HL-60 (cell line): Measurements from ENCODE around the gene PRR18.

Experiments
- DNase-seq, 2 experiments: peaks; one replicate each; pipeline ENCODE4 v3.0.0-alpha.2; 2010 to 2020; ENCODE audit warnings: low read depth in 1 of 2, low spot score in 1 of 2
- H3K27ac ChIP-seq: fragments of 250-450 bp; sonication (Bioruptor Pico); replicated peaks from 2 replicates; pipeline ENCODE4 v1.5.1; 2020; ENCODE audit warnings: mild to moderate bottlenecking, moderate library complexity
- H3K27me3 ChIP-seq: fragments of 250-450 bp; sonication (Bioruptor Pico); 2 replicates; pipeline ENCODE4 v1.5.1; 2021; ENCODE audit warnings: mild to moderate bottlenecking, moderate library complexity; ENCODE audit not compliant: insufficient read depth, poor library complexity, severe bottlenecking
- H3K4me3 ChIP-seq: replicated peaks from 2 replicates; pipeline ENCODE4 v1.5.1; 2011; ENCODE audit warnings: mild to moderate bottlenecking, control low read depth, low read length; ENCODE audit not compliant: insufficient read depth
- GABPA ChIP-seq: IDR thresholded peaks from 2 replicates; pipeline ENCODE4 v1.6.1; 2012; ENCODE audit warnings: low read depth
- POLR2AphosphoS5 ChIP-seq: IDR thresholded peaks from 2 replicates; pipeline ENCODE4 v1.6.1; 2012; ENCODE audit warnings: low read depth
- SPI1 ChIP-seq: IDR thresholded peaks from 2 replicates; pipeline ENCODE4 v1.6.1; 2012; ENCODE audit warnings: low read depth, mild to moderate bottlenecking, borderline replicate concordance
- TF ChIP-seq, protein P1 (sequence below): IDR thresholded peaks from 2 replicates; pipeline ENCODE4 v1.6.1; 2012; ENCODE audit warnings: low read depth; ENCODE audit not compliant: insufficient replicate concordance
- TF ChIP-seq, protein P2 (sequence below): IDR thresholded peaks from one replicate; pipeline ENCODE4 v1.5.1; 2011; ENCODE audit warnings: low read length, control low read depth, inconsistent platforms; ENCODE audit not compliant: insufficient read depth

Gene PRR18

DNA sequence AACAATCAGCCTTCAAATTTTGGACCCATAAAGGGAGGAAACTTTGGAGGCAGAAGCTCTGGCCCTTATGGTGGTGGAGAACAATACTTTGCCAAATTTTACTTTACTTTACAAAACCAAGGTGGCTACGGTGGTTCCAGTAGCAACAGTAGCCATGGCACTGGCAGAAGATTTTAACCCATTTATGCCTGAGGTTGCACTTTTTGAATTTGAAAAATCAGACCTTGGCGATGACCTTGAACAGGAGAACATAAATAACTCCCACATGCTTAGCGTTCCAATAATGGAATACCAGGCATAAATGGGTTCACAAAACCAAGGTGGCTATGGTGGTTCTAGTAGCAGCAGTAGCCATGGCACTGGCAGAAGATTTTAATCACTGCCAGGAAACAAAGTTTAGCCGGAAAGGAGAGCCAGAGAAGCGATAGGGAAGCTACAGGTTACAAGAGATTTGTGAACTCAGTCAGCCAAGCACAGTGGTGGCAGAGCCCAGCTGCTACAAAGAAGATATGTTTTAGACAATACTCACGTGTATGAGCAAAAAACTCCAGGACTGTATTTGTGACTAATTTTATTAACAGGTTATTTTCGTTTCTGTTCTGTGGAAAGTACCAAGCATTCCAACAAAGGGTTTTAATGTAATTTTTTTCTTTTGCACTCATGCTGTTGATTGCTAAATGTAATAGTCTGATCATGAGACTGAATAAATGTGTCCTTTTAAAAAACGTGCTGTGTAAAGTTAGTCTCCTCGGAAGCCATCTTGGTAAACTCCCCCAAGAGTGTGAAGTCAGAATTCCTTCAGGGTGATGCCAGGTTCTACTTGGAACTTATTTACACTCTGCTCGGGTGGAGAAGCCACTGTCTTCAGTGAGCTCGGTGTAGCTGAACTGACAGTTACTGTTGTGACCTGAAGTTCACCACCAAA, 27.4 kb upstream of the PRR18 start:
- Histone ChIP-seq H3K27ac (no peak overlapping the region), H3K27me3 (no peaks in the 10 kb centered on the region), H3K4me3 (no peak overlapping the region)
- TF ChIP-seq, protein P1, sequence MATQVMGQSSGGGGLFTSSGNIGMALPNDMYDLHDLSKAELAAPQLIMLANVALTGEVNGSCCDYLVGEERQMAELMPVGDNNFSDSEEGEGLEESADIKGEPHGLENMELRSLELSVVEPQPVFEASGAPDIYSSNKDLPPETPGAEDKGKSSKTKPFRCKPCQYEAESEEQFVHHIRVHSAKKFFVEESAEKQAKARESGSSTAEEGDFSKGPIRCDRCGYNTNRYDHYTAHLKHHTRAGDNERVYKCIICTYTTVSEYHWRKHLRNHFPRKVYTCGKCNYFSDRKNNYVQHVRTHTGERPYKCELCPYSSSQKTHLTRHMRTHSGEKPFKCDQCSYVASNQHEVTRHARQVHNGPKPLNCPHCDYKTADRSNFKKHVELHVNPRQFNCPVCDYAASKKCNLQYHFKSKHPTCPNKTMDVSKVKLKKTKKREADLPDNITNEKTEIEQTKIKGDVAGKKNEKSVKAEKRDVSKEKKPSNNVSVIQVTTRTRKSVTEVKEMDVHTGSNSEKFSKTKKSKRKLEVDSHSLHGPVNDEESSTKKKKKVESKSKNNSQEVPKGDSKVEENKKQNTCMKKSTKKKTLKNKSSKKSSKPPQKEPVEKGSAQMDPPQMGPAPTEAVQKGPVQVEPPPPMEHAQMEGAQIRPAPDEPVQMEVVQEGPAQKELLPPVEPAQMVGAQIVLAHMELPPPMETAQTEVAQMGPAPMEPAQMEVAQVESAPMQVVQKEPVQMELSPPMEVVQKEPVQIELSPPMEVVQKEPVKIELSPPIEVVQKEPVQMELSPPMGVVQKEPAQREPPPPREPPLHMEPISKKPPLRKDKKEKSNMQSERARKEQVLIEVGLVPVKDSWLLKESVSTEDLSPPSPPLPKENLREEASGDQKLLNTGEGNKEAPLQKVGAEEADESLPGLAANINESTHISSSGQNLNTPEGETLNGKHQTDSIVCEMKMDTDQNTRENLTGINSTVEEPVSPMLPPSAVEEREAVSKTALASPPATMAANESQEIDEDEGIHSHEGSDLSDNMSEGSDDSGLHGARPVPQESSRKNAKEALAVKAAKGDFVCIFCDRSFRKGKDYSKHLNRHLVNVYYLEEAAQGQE: no peak
- TF ChIP-seq, protein P2, sequence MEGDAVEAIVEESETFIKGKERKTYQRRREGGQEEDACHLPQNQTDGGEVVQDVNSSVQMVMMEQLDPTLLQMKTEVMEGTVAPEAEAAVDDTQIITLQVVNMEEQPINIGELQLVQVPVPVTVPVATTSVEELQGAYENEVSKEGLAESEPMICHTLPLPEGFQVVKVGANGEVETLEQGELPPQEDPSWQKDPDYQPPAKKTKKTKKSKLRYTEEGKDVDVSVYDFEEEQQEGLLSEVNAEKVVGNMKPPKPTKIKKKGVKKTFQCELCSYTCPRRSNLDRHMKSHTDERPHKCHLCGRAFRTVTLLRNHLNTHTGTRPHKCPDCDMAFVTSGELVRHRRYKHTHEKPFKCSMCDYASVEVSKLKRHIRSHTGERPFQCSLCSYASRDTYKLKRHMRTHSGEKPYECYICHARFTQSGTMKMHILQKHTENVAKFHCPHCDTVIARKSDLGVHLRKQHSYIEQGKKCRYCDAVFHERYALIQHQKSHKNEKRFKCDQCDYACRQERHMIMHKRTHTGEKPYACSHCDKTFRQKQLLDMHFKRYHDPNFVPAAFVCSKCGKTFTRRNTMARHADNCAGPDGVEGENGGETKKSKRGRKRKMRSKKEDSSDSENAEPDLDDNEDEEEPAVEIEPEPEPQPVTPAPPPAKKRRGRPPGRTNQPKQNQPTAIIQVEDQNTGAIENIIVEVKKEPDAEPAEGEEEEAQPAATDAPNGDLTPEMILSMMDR: no peak
- no peak for TF ChIP-seq GABPA
- TF ChIP-seq SPI1: no peak
- no peak; the same call in 1 of the 2 replicates for TF ChIP-seq POLR2AphosphoS5
- DNase-seq: no peak

DNA sequence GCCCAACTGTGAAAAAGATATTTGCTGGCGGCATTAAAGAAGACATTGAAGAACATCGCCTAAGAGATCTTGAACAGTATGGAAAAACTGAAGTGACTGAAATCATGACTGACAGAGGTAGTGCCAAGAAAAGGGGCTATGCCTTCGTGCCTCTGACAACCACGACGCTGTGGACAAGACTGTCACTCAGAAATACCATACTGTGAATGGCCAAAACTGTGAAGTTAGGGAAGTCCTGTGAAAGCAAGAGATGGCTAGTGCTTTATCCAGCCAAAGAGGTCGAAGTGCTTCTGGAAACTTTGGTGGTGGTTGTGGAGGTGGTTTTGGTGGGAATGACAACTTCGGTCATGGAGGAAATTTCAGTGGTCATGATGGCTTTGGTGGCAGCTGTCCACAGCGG, 26.7 kb upstream of the PRR18 start:
- no peak overlapping the region for H3K27ac ChIP-seq
- H3K27me3 ChIP-seq: no peaks in the 10 kb centered on the region
- TF ChIP-seq, protein P2: no peak
- no peak for TF ChIP-seq SPI1
- TF ChIP-seq POLR2AphosphoS5: no peak
- TF ChIP-seq GABPA: no peak
- TF ChIP-seq, protein P1: no peak

DNA sequence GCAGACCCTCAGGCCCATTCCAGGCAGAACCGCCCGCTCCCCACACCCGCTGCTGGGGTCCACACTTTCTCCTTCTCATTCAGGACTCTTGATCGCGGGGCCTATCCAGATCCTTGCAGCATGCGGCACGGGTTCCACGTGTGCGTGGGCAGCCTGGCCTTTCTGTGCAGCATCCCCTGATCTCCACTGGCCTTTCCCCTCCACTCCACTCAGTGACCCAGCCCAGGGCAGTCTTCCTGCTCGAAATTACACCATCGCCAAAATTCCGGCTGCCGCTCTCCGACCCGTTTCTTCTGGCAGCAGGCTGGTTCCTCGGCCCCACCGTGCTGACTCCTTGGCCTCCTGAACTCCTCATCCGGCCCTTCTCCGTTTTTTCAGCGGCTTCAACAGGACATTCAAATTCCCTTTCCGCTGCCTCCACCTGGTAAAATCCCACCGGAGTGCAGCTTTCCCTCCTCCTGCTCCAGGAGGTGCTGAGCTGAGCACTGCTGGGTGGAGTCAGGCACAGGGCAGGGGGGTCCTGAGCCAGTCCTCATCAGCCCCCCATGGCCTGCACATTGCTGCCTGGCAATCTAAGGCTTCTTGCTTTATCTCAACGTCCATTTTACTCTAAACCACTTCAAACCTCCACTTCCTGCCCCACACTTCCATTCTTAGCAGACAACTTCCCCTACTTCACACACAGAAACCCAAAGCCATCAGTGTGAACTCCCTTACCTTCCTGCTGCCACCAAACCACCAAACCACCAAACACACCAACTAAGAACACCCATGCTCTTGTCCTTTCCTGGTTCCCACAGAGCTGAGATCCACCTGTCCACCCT, 25.2 kb upstream of the PRR18 start:
- Histone ChIP-seq H3K27ac (peak overlapping the region; percentile 73), H3K4me3 (no peak overlapping the region), H3K27me3 (no peaks in the 10 kb centered on the region)
- peak in 1 of 2 experiments; percentile 66 for DNase-seq
- TF ChIP-seq SPI1 (peak; percentile 62; the same call in 1 of the 2 replicates), GABPA (no peak), POLR2AphosphoS5 (no peak; the same call in 1 of the 2 replicates)
- TF ChIP-seq, protein P2: no peak
- TF ChIP-seq, protein P1: no peak

More for the DNA sequence above, 26.7 kb upstream of the PRR18 start:
- DNase-seq: no peak
- no peak overlapping the region for H3K4me3 ChIP-seq
